ENCODE data around the gene REST.
A peak's percentile ranks its signal among the peaks of the same experiment; 100 is the strongest.

The REST gene

GRCh38 chr4:56971383-56971782 lies 63.7 kb downstream of the REST start:
- H3K4me3 ChIP-seq (ENCODE audit: low read depth, low read length) = no peak overlapping the region
- DNase-seq (ENCODE audit: low read depth) = no peak

- no peak overlapping the region for H3K4me3 ChIP-seq (ENCODE audit: low read depth, low read length)
- no peak for DNase-seq (ENCODE audit: low read depth)
These were observed 64.7 kb downstream of the REST start for GRCh38 chr4:56972389-56972788.

- no peak for DNase-seq (ENCODE audit: low read depth)
- H3K4me3 ChIP-seq (ENCODE audit: low read depth, low read length) = no peak overlapping the region
These were observed 65.1 kb downstream of the REST start for GRCh38 chr4:56972809-56973208.

- no peak overlapping the region for H3K4me3 ChIP-seq (ENCODE audit: low read depth, low read length)
These were observed 65.6 kb downstream of the REST start for GRCh38 chr4:56973336-56973735.

GRCh38 chr4:56976283-56976836 lies 68.7 kb downstream of the REST start:
- H3K4me3 ChIP-seq (ENCODE audit: low read depth, low read length) = peak overlapping the region; percentile 65
- DNase-seq (ENCODE audit: low read depth) = no peak

More at GRCh38 chr4:56973336-56973735, 65.6 kb downstream of the REST start:
- no peak for DNase-seq (ENCODE audit: low read depth)

- DNase-seq (ENCODE audit: low read depth) = no peak
These were observed 69.2 kb downstream of the REST start for GRCh38 chr4:56976837-56977320.

GRCh38 chr4:56977321-56978012 lies 69.8 kb downstream of the REST start, which contains the start of gene NOA1:
Gene NOA1 (minus strand): TSS chr4:56977606. CDS start chr4:56977585, 21 bp downstream.
- DNase-seq (ENCODE audit: low read depth) = peak; percentile 97
- H3K4me3 ChIP-seq (ENCODE audit: low read depth, low read length) = peak within 1 kb of the TSS; percentile 65

More at GRCh38 chr4:56976837-56977320, 69.2 kb downstream of the REST start:
- peak overlapping the region; percentile 65 for H3K4me3 ChIP-seq (ENCODE audit: low read depth, low read length)

GRCh38 chr4:56978750-56979303 lies 71.1 kb downstream of the REST start, which contains the start of gene POLR2B:
Gene POLR2B (plus strand): TSS chr4:56978896. CDS start chr4:56978986, 90 bp downstream.
- DNase-seq (ENCODE audit: low read depth) = peak; percentile 77
- peak within 1 kb of the TSS; percentile 65 for H3K4me3 ChIP-seq (ENCODE audit: low read depth, low read length)

GRCh38 chr4:56979421-56980072 lies 71.8 kb downstream of the REST start:
- no peak for DNase-seq (ENCODE audit: low read depth)
- H3K4me3 ChIP-seq (ENCODE audit: low read depth, low read length) = peak overlapping the region; percentile 65

GRCh38 chr4:56981795-56982201 lies 74.1 kb downstream of the REST start:
- no peak for DNase-seq (ENCODE audit: low read depth)
- H3K4me3 ChIP-seq (ENCODE audit: low read depth, low read length) = no peak overlapping the region

- no peak for DNase-seq (ENCODE audit: low read depth)
- no peak overlapping the region for H3K4me3 ChIP-seq (ENCODE audit: low read depth, low read length)
These were observed 78.5 kb downstream of the REST start for GRCh38 chr4:56986192-56986591.

- no peak overlapping the region for H3K4me3 ChIP-seq (ENCODE audit: low read depth, low read length)
- DNase-seq (ENCODE audit: low read depth) = no peak
These were observed 79.3 kb downstream of the REST start for GRCh38 chr4:56986952-56987351.

- peak; percentile 25 for DNase-seq (ENCODE audit: low read depth)
- no peak overlapping the region for H3K4me3 ChIP-seq (ENCODE audit: low read depth, low read length)
These were observed 82.6 kb downstream of the REST start for GRCh38 chr4:56990109-56990905.

GRCh38 chr4:56995525-56995924 lies 87.8 kb downstream of the REST start:
- peak; percentile 91 for DNase-seq (ENCODE audit: low read depth)
- H3K4me3 ChIP-seq (ENCODE audit: low read depth, low read length) = no peak overlapping the region

GRCh38 chr4:56999751-57000150 lies 92.1 kb downstream of the REST start:
- DNase-seq (ENCODE audit: low read depth) = no peak
- no peak overlapping the region for H3K4me3 ChIP-seq (ENCODE audit: low read depth, low read length)

GRCh38 chr4:57013543-57014120 lies 105.9 kb downstream of the REST start:
- no peak for DNase-seq (ENCODE audit: low read depth)
- no peak overlapping the region for H3K4me3 ChIP-seq (ENCODE audit: low read depth, low read length)

Data from skeletal muscle cell (primary cell).